ENCODE results near the gene SCGB1D1.

SCGB1D1 gene, protein sequence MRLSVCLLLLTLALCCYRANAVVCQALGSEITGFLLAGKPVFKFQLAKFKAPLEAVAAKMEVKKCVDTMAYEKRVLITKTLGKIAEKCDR

DNA sequence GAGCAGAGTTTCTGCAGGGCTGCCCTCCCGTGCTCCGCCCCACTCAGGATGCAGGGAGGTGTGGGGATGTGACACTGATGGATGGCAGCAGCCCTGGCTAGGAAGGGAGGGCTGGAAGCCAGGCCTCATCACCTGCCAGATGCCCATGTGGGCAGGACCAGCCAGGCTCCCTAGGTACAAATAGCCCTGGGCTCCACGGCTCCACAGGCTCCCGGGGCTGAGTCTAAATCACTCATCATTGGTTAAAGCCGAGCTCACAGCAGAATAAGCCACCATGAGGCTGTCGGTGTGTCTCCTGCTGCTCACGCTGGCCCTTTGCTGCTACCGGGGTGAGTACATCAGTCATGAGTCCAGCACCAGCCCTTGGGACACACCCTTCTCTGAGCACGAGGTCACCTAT is at the start of gene SCGB1D1:
SCGB1D1 (plus strand) TSS at position 206 of the 400 bp plus-strand sequence; CDS start at position 275, 69 bp downstream.
- DNase-seq, result no peak

DNA sequence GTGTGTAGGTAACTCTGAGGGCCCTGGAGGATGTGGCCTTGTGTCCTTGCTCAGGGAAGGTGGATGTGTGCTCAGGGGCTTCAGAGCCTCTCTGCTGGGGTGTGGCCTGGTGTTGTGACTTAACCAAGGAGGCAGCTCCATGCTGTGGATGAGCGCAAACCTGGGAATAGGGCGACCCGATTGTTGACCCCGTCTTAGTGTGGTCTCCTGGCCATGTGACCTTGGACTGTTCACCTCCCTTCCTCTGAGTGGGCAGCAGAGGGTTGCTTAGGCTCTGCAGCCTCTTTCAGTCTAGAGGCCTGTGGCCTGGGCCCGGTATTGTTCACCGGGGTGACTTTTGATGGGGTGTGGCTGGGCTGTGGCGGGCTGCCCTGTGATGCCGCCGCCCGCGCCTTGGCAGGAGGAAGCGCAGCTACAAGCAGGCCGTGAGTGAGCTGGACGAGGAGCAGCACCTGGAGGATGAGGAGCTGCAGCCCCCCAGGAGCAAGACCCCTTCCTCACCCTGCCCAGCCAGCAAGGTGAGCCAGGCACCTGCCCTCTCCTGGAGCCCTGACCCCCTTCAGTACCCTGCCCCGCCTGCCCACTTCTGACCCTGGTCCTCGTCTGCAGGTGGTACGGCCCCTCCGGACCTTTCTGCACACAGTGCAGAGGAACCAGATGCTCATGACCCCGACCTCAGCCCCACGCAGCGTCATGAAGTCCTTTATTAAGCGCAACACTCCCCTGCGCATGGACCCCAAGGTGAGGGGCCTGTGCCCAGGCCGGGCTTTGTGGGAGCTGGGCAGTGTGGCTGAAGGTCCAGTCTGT is 49.5 kb upstream of the SCGB1D1 start:
- no peak for DNase-seq

DNA sequence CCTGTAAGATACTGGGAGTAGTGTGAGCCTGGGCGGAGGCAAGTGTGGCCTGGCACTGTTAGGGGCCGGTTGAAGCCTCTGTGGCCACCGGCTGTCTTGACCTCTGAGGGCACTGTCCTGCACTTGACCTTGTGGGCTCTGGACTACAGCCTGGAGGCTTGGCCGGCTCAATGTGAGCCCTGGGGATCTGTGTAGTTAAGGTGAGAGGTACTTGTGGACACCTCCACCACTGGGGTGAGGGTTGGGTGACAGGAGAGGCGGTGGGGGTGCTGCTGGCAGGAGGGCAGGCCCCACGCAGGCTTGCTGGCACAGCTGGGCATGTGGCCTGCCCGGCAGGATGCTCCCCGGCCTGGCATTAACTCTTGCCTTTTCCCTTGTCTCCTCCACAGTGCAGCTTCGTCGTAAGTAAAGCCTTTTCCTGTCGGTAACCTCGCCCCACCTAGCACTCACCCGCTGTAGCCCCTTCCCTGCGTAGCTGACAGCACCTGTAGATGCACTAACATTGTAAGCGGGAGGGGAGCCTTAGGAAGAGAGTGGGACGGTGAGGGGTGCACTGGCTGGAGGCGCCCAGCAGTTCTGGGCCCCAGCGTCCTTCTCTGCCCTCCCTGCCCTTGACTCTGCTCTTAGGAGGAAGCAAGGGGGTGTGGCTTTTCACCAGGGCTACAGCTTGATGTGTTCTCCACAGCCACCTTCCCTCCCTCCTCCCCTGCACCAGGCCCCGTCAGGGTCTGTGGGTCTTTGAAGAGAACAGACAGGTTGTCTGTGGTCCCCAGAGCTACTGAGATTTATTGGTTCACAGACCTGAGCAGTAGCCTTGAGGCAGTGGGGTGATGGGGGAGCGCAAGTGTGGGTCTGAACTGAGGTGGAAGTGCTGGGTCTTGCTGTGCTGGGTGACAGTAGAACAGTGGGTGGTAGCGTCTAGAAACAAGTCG is 48.6 kb upstream of the SCGB1D1 start:
- no peak for DNase-seq

DNA sequence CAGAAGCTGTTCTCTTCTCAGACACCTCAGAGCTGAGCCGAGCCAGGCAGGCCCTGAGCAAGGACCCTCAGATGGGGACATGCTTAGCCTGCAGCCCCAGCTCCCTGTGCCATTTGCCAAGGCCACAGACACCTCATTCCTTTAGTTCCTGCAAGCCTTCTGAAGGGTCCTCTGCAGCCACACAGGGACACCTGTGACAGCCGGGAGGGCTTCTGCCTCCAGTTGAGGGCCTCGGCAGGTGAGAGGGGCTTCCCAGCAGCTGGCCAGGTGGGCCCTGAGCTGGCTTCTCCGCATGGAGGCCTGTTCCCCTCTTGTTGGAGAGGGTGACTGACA is 48.0 kb upstream of the SCGB1D1 start:
- DNase-seq, result no peak

DNA sequence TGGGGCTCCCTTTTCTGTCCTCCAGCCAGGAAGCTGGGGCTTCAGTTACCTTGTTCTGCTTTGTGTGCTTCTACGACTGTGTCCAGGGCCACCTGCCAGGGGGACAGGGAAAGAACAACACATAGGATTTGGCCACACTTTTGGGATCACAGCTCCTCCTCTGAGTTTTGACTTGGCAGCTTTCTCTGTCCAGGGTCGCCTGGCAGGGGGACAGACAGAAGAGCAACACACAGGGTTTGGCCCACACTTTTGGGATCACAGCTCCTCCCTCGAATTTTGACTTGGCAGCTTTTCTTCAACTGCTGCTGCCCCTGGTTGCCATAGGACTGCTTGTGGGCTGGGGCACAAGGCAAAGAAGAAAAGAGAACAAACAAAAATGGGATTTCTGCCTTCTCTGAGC is 47.1 kb upstream of the SCGB1D1 start:
- no peak for DNase-seq

DNA sequence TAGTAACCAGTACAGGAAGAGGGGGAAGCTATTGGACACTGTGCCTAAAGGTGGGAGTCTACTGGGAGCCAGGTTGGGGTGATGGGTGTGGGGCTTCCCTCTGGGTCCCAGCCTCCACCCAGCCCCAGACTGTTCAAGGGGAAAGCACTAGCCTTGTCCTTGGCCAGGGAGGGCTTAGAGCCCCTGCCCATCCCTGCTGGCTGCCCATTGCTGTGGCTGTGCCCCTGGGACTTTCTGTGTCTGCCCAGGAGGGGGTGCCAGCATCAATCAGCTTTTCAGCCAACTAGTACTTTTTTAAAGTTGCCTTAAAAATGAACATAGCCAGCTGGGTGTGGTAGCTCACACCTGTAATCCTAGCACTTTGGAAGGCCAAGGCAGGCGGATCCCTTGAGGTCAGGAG is 46.3 kb upstream of the SCGB1D1 start:
- DNase-seq, result no peak

DNA sequence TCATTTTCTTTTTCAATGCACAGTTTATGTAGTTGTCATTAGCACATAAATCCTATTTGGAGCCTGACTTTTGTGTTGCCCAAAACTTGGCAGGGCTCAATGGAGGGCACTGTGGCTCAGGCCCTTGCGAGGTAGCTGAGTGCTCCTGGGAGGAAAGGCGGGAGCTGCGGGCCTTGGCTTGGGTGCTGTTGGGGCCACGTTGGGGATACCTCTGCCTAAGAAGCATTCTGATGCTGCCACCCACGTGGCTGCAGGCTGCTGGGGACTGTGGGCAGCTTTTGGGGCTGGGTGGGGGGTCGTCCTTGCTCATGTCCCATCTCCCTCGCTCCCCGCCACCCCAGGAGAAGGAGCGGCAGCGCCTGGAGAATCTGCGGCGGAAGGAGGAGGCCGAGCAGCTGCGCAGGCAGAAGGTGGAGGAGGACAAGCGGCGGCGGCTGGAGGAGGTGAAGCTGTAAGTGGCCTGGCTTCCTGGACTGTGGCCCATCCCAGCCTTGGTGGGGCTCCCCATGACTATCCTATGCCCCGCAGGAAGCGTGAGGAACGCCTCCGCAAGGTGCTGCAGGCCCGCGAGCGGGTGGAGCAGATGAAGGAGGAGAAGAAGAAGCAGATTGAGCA is 45.3 kb upstream of the SCGB1D1 start:
- DNase-seq, result no peak

DNA sequence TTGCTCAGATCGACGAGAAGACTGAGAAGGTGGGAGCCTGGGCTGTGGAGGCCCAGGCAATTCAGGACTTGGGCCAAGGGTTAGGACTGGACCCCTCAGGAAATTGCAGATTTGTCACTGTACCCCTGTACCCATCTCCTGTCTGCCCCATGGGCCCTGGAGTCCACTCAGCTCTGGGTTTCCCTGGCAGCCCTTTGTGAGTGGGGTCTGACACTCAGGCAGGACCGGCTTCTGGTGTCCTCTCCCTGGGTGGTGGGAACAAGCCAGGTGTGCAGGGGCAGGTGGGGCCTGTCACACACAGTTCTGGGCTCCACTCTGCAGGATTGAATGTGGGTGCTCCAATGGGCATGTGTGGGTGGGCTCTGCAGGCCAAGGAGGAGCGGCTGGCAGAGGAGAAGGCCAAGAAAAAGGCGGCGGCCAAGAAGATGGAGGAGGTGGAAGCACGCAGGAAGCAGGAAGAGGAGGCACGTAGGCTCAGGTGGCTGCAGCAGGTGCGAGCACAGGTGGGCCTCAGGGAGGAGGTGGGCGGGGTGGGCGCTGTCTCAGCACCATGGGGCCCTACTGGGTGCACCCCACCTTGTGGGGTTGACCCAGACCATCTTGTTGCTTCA is 44.6 kb upstream of the SCGB1D1 start:
- no peak for DNase-seq

DNA sequence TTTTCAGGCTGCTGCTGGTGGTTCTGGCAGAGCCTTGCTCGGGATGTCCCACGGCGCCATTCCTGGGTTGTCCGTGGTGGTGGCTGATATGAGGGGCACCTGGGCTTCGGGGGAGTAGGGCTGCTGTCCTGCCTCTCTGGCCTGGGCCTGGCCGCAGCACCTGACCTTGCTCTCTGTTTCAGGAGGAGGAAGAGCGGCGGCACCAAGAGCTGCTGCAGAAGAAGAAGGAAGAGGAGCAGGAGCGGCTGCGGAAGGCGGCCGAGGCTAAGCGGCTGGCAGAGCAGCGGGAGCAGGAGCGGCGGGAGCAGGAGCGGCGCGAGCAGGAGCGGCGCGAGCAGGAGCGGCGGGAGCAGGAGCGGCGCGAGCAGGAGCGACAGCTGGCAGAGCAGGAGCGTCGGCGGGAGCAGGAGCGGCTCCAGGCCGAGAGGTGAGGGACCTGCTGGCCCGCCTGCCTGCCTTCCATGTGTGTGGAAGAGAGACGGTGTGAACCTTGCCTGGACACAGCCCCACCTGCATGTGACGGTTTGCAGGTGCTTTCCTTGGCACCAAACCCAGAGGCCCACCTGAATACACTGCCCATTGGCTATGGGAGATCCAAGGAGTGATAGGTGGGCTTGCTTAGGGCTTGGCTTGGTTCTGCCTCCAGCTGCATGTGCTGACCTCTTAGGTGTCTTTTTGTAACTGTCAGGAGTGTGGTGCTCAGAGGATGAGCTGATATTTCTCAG is 43.4 kb upstream of the SCGB1D1 start:
- no peak for DNase-seq

DNA sequence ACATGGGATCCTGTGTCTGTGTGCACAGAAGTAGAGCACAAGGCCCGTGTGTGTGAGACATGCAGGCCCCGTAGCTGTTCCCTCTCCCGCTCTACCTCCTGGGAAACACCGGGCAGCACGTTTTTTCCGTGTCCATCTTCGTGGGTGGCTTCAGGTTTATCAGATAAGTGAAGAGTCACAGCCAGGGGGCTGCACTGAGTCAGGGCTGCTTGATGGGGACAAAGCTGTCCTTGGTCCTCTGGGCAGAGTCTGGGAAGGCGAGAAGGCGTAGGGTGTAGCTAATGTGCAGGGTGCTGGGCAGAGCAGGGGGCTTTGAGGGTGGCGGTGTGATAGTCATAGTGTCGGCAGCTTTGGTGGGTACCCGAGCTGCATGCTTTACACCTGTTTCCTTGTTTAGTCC is 42.5 kb upstream of the SCGB1D1 start:
- no peak for DNase-seq

DNA sequence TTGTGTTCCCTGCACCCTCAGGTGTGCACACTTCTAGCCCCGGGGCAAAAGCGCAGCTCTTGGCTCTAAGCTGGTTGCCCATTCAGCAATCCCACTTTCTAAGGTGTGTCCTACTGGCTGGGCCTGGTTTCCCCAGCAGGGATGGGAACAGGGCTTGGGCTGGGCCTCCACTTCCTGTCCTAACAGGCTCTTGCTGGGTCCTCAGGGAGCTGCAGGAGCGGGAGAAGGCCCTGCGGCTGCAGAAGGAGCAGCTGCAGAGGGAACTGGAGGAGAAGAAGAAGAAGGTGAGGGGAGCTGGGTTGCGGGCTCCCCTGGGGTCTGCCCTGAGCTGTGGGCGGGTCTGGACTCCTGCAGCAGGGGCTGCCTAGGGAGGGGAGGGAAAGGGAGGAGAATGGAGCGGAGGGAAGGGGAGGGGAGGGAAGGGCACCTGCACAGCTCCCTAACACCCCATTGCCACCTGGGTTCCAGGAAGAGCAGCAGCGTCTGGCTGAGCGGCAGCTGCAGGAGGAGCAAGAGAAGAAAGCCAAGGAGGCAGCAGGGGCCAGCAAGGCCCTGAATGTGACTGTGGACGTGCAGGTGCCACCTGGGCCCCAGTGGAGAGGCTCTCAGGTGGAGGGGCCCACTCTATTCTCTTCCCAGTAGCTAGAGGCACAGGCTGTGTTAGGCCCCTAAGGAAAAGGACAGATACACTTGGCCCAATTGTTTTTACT is 41.6 kb upstream of the SCGB1D1 start:
- DNase-seq, result no peak

DNA sequence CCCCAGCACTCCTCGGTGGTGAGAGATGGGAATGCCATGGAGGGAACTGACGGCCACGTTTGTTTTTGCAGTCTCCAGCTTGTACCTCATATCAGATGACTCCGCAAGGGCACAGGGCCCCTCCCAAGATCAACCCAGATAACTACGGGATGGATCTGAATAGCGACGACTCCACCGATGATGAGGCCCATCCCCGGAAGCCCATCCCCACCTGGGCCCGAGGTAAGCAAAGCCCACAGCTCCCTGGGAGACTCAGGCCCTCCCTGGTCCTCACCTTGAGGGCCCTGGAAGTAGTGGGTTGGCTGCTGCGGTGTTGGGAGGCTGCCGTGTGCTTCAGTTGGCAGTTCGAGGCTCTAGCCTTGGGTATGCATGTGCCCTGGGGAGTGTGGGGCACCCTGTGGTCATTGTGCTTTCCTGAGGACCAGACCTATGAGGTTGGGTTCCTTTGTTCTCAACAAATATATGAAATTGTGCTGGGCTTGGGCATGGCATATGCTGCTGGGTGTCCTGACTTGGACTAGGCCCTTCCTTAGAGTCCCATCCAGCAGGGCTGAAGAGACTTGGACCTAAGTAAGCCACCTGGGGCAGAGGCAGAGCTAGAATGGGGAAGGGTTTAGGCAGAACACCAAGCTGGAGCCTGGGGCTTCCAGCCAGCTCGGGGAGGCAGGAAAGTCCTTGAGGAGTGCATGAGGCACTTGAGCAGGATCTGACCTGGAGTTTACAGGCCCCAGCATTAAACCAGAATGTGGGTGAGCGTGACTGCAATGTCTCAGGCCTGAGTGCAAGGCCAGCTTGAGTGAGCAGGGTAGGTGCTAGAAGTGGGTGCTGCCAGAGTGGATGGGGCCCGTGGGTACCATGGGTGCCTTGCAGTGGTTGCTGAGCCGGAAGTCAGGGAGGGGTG is 39.8 kb upstream of the SCGB1D1 start:
- no peak for DNase-seq

DNA sequence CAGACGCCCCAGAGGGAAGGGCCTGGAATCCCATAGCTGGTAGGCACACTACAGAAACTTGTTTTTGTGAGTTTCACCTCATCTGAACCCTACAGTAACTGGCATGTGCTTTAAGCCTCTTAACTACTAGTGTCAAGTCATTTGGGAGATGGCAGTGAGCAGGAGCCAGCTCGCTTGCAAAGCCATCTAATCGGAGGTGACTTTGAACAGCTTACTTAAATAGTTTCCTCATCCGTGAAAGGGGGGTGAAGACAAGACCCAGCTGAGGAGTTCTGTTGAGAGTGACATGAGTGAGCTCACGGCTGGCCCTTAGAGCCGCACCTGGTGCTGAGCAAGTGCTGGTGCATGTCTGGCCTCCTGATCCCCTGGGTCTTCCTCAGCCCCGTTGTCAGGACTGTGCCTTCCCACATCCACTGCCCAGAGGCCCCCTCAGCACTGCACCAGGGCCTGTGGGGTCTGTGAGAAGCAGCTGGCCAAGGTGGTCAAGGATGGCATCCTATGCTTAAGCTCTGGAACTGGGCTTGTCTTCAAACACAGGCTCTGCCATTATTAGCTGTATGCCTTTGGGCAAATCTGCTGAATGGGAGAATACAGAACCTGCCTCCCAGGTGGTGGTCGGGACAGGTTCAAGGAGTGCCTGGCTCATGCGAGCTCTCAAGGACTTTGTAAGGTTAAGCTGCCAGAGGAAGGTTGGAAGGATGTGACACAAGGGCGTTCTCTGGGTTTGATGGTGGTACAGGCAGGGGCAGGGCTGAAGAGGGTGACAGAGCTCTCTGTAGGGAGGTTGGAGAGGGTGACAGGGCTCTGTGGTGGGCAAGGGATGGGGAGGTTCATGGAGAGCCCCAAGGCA is 38.9 kb upstream of the SCGB1D1 start:
- no peak for DNase-seq

DNA sequence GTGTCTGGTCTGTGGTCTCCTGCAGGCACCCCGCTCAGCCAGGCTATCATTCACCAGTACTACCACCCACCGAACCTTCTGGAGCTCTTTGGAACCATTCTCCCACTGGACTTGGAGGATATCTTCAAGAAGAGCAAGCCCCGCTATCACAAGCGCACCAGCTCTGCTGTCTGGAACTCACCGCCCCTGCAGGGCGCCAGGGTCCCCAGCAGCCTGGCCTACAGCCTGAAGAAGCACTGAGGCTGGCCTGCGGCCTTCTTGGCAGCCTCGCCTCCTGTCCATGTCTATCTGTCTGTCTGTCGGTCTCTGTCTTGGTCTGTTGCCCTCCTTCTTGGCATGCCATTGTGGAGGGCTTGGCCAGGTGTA is 38.3 kb upstream of the SCGB1D1 start:
- DNase-seq, result no peak

DNA sequence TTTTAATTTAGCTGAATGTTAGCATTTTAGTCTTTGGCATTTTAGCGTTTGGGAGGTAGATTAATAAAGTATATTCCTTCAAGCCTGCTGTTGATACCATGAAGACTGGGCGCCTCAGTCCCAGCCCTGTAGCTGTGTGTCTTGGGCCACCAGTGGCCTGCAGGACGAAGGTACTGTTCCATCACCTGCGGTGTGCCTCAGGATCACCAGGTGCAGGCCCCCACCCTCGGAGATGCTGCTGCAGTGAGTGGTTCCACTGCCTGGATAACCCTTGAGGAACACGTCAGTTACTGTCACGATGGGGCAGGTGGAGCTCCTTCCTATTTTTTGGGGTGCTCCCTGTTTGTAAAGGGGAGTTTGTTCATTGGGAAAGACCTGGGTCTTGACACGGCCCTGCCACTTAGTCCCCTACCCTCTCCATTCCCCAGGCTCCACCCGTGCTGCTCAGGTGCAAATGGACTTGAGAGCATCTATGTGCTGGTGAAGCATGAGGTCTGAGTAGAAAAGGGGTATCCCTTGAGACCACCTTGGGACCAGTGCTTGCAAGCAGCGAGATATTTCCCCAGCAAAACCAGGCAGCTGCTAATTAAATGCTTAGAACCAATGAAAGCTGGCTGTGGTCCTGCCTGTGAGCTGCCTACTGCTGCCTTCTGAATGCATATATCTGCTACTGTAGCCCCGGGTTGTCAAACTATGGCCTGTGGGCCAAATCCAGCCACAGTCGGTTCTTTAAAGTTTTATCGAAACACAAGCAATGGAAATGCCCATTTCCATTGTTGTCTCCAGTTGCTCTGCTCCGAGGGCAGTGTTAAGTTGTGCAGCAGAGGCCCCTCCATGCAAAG is 37.5 kb upstream of the SCGB1D1 start:
- DNase-seq, result no peak

DNA sequence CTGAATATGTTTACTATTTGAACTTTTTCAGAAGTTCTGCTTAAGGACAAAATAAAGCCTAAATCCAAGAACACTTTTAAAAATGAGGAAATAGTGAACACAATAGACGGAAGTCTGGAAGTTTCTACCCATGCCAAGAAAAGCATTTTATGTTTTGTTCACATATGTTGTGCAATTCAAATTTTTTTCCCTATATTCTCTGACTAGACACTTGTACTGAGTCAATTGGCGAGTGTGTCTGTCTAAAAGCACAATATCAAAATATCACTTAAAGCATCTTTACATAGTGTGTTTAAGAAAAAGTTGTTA is 37.0 kb upstream of the SCGB1D1 start:
- DNase-seq, result no peak

DNA sequence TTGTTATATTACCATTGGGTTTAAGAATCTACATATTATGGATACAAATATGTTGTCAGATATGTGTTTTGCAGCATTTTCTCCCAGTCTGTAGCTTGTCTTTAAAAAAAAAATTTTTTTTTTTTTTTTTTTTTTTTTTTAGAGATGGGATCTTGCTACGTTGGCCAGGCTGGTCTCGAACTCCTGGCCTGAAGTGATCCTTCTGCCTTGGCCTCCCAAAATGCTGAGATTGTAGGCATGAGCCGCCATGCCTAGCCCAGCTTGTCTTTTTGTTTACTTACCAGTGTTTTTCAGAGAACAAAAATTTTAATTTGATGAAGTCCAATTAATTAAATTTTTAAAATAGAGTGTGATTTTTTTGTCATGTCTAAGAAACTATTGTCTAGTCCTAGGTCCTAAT is 36.4 kb upstream of the SCGB1D1 start:
- DNase-seq, result no peak

DNA sequence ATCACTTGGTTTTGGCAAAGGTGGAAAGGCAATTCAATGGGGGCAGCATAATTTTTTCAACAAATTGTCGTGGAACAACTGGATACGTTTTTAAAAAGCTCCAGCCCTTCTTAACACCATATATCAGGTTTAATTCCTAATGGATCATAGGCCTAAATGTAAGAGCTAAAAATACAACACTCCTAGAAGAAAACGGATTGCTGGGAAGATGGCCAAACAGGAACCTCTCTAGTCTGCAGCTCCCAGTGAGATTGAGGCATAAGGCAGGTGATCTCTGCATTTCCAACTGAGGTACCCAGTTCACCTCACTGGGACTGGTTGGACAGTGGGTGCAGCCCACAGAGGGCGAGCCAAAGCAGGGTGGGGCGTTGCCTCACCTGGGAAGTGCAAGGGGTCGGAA is 32.4 kb upstream of the SCGB1D1 start:
- no peak for DNase-seq

DNA sequence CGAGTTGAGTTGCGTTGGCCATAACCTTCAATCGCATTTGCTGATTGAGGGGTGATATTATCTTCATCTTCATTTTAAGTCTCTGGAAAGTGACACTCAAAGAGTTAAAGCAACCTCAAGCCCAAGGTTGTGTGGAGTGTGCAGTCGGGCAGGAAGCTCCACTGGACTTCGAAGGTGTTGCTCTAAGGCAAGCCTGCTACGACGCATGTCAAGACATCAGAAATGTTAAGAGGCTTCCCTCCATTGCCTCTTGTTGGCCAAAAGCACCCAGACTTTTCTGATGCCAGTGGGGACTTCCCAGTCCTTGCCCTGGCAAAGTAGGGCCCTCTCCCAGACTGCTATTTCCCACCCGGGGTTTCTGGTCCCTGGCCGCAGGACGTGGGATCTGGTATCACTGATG is 23.6 kb upstream of the SCGB1D1 start:
- no peak for DNase-seq

Data from CD4-positive, alpha-beta T cell treated with Interferon gamma for 1 hour (primary cell).